ENCODE measurements around the gene CLCNKA.
A peak's percentile ranks its signal among the peaks of the same experiment; 100 is the strongest.

Gene CLCNKA

DNA sequence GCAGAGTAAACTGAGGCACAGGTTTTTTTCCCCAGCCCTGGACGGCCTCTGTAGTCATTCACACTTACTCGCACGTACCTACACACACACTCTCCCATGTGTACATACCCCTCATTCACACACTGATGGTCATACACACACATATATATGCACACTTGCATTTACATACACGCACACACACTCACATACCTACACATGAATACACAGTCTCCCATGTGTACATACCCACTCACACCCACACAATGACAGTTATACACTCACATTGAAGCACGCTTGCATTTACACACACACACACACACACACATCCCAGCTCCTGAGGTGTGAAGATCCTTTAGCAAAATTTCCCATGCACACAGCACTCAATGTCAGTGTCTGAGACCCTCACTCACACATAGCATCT, 52.4 kb downstream of the CLCNKA start:
- TF ChIP-seq, protein P1, sequence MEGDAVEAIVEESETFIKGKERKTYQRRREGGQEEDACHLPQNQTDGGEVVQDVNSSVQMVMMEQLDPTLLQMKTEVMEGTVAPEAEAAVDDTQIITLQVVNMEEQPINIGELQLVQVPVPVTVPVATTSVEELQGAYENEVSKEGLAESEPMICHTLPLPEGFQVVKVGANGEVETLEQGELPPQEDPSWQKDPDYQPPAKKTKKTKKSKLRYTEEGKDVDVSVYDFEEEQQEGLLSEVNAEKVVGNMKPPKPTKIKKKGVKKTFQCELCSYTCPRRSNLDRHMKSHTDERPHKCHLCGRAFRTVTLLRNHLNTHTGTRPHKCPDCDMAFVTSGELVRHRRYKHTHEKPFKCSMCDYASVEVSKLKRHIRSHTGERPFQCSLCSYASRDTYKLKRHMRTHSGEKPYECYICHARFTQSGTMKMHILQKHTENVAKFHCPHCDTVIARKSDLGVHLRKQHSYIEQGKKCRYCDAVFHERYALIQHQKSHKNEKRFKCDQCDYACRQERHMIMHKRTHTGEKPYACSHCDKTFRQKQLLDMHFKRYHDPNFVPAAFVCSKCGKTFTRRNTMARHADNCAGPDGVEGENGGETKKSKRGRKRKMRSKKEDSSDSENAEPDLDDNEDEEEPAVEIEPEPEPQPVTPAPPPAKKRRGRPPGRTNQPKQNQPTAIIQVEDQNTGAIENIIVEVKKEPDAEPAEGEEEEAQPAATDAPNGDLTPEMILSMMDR (conservative IDR thresholded peaks at IDR 0.05): no peak
- H3K27ac ChIP-seq: no peak overlapping the region

- TF ChIP-seq, protein P1 (conservative IDR thresholded peaks at IDR 0.05): no peak
- no peak overlapping the region for H3K27ac ChIP-seq
Observed at GRCh38 chr1:16075337-16076030, 53.6 kb downstream of the CLCNKA start.

GRCh38 chr1:16076031-16076864, 54.4 kb downstream of the CLCNKA start:
- H3K27ac ChIP-seq: no peak overlapping the region
- TF ChIP-seq, protein P1 (conservative IDR thresholded peaks at IDR 0.05): no peak

GRCh38 chr1:16076865-16077238, 55.0 kb downstream of the CLCNKA start:
- no peak overlapping the region for H3K27ac ChIP-seq
- TF ChIP-seq, protein P1 (conservative IDR thresholded peaks at IDR 0.05): no peak

DNA sequence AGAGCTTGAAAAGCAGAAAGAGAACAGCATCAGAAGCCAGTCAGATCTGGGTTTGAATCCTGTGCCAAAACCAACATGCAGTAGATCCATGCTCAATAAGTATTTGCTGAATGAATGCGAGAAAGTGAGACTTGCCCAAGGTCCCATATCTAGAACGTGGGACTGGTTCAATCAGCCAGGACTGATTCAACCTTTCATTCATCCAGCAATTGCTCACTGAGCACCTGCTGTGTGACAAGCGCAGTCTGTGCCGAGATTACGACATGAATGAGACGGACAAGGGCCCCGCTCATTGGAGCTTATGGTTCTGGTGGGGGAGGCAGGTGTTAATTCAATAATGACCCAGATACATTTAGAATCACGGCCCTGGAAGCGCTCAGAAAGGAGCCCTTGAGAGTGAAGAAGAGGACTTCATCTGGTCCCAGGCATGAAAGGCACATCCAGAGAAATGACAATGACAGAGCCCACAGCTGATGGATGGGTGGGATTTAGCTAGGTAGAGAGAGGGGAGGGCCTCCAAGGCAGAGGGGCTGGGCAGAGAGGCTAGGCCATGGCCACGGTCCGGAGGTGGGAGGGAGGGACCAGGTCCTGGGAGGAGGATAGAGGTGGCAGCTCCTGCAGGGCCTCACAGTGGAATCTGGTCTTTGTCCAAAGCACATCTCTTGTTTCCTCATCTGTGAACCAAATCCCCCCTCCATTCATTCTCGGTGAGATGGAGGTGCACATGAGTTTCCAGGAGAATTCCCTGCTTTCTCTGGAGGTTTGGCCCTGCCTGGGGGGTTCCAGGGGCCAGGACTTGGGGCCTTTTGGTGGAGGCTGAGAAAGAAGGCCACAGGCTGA, 55.8 kb downstream of the CLCNKA start:
- TF ChIP-seq, protein P1 (conservative IDR thresholded peaks at IDR 0.05): no peak
- no peak overlapping the region for H3K27ac ChIP-seq

DNA sequence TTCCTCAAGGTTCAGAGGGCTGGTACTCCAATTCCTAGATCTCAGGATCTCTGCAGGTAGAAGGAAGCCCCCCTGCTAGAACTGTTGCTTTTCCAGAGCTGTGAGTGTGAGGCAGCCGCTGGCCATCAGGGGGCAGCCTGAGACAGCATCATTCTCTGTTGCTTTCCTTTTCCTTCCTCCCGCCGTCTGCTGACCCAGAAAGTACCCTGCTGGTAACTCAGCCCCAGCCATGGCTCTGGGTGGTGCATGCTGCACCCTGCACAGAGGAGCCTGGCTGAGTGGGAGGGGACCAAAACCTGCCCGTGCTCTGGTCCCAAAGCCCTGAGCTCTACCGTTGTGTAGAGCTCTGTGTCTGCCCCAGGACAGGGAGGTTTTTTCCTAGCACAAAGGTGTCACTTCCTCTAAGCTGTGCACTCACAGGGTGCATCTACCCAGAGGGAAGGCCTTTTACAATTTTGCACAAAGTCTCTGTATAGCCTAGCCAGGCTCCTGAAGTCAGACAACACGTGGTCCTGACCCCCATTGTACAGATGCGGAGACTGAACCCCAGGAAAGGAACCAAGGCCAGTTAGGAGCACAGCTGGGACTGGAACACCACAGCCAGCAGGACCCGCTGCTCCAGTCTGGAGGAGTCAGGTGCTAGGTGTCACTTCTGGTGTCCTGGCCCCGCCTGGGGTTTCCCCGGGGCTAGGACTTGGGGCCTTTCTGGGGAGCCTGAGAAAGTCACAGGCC, 57.3 kb downstream of the CLCNKA start:
- no peak overlapping the region for H3K27ac ChIP-seq
- TF ChIP-seq, protein P1 (conservative IDR thresholded peaks at IDR 0.05): peak; percentile 89
